Measurements from ENCODE around the gene NACC1. TPM values are rescaled to one million over a fixed set of nuclear protein-coding genes. Genes with fewer than 3 reads are reported as not detected.

Gene NACC1
- total and polyA plus RNA-seq, 7 donors = 11.9 to 63.4 (median 43.5) TPM

- WGBS, 3 donors = 43 to 52% (median 52%) methylated on average over 16 of the region's 16 CpGs
- H3K4me3 ChIP-seq = no peak overlapping the region
- peak overlapping the region; percentile 71 for H3K27ac ChIP-seq
- H3K36me3 ChIP-seq (ENCODE audit: insufficient read depth in 1 of 2, low read depth in 1 of 2) = peaks cover 0 to 64% of the 10 kb centered on the region in 2 donors
- no peaks in the 10 kb centered on the region for H3K9me3 ChIP-seq
- DNase-seq (peak; percentile 70 to 78), ATAC-seq (peak in 3 of 4 donors; percentile 23 to 44 (median 25))
- H3K4me1 ChIP-seq = peaks cover 57% of the 10 kb centered on the region
- no peak for TF ChIP-seq CTCF (IDR thresholded peaks at IDR 0.05)
- no peaks in the 10 kb centered on the region for H3K27me3 ChIP-seq (ENCODE audit: insufficient read depth in 3 of 3, low read length in 2 of 3)
- intact Hi-C loops (cut with DNase I) = no loop called here
Observed at GRCh38 chr19:13079542-13079986, 38.5 kb upstream of the NACC1 start.

- peaks cover 39% of the 10 kb centered on the region for H3K4me1 ChIP-seq
- H3K27ac ChIP-seq = peak overlapping the region; percentile 58
- peak; percentile 21 for TF ChIP-seq CTCF (IDR thresholded peaks at IDR 0.05)
- H3K4me3 ChIP-seq = no peak overlapping the region
- ATAC-seq (peak; percentile 55 to 69 (median 64)), DNase-seq (no peak)
- H3K9me3 ChIP-seq = no peaks in the 10 kb centered on the region
- intact Hi-C loops (cut with DNase I) = no loop called here
- peaks cover 0 to 68% of the 10 kb centered on the region in 2 donors for H3K36me3 ChIP-seq (ENCODE audit: insufficient read depth in 1 of 2, low read depth in 1 of 2)
- H3K27me3 ChIP-seq (ENCODE audit: insufficient read depth in 3 of 3, low read length in 2 of 3) = no peaks in the 10 kb centered on the region
- WGBS, 3 donors = 37 to 50% (median 41%) methylated on average over 14 of the region's 14 CpGs
Observed at GRCh38 chr19:13082192-13083007, 35.7 kb upstream of the NACC1 start.

GRCh38 chr19:13083008-13083404, 35.1 kb upstream of the NACC1 start:
- ATAC-seq (no peak), DNase-seq (no peak)
- Histone ChIP-seq H3K36me3 (ENCODE audit: insufficient read depth in 1 of 2, low read depth in 1 of 2) (peaks cover 0 to 74% of the 10 kb centered on the region in 2 donors), H3K9me3 (no peaks in the 10 kb centered on the region), H3K4me3 (no peak overlapping the region), H3K27me3 (ENCODE audit: insufficient read depth in 3 of 3, low read length in 2 of 3) (no peaks in the 10 kb centered on the region), H3K27ac (peak overlapping the region; percentile 58), H3K4me1 (peaks cover 33% of the 10 kb centered on the region)
- WGBS, 3 donors = 51 to 56% (median 53%) methylated on average over 7 of the region's 7 CpGs
- no peak for TF ChIP-seq CTCF (IDR thresholded peaks at IDR 0.05)
- intact Hi-C loops (cut with DNase I) = no loop called here

- no peaks in the 10 kb centered on the region for H3K9me3 ChIP-seq
- intact Hi-C loops (cut with DNase I) = no loop called here
- ATAC-seq (no peak), DNase-seq (no peak)
- H3K4me1 ChIP-seq = peaks cover 27% of the 10 kb centered on the region
- peak overlapping the region; percentile 58 for H3K27ac ChIP-seq
- WGBS, 3 donors = 71 to 78% (median 77%) methylated on average over 9 of the region's 9 CpGs
- TF ChIP-seq CTCF (IDR thresholded peaks at IDR 0.05) = no peak
- H3K36me3 ChIP-seq (ENCODE audit: insufficient read depth in 1 of 2, low read depth in 1 of 2) = peaks cover 0 to 77% of the 10 kb centered on the region in 2 donors
- no peaks in the 10 kb centered on the region for H3K27me3 ChIP-seq (ENCODE audit: insufficient read depth in 3 of 3, low read length in 2 of 3)
- H3K4me3 ChIP-seq = no peak overlapping the region
Observed at GRCh38 chr19:13083627-13084026, 34.4 kb upstream of the NACC1 start.

Measured in psoas muscle (tissue), 8 donors.